ENCODE results near the gene MSI2.

- TF ChIP-seq EZH2phosphoT487 (conservative IDR thresholded peaks at IDR 0.05; ENCODE audit: low read length) (no peak), CTCF (IDR thresholded peaks at IDR 0.05; ENCODE audit: insufficient read depth, low read length, poor library complexity, severe bottlenecking) (no peak)
Measured at GRCh38 chr17:57629886-57630285, 373.6 kb downstream of the MSI2 start.

Data from SU-DHL-6 (cell line).